HG03521 (cell line): ENCODE results near the gene RIPOR1.

Source experiments
- ATAC-seq: cut with Tn5 transposase; IDR thresholded peaks from one replicate; pipeline ENCODE4 v1.9.1; 2021; ENCODE audit warnings: mild to moderate bottlenecking, moderate library complexity; ENCODE audit not compliant: unreplicated experiment

Gene RIPOR1

DNA sequence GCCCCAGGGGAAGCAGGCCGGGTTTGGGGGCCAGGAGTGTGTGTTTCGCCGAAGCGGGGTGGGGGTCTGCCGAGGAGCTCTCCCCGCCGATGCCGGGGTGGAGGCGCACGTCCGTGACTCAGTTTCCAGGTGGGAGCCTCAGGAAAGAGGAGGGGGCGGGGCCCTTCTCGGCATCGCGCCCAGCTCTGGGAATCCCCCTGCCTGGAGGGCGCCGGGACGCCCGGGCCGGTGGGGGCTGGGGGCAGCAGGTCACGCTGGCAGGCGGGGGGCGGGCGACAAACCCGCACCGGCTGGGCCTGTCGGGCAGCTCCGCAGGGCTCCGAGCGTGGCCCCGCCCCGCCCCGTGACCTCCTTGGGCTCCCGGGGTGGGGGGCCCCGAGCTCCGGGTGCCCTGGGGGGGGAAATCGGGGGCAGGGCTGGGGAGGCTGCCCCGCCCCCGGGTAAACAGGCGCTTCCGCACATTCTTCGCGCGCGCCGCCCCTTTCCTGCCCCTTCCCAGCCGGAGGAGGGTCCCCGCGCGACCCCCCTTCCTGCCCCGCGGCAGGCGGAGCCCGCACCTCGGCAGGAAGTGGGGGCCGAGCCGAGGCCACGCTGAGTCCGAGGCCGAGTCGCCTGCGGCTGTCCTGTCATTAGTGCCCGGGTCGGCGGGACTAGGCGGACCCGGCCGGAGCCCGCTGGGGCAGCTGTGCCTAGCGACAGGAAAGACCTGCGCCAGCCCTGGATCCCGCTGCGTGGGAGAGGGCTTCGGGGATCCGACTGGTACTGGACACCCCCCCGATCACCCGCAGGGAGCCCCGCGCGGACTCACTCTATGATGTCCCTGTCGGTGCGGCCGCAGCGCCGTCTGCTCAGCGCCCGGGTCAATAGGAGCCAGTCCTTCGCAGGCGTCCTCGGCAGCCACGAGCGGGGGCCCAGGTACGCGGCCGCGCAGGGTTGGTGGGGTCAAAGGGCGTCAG, 9.3 kb downstream of the RIPOR1 start:
- no peak for ATAC-seq

DNA sequence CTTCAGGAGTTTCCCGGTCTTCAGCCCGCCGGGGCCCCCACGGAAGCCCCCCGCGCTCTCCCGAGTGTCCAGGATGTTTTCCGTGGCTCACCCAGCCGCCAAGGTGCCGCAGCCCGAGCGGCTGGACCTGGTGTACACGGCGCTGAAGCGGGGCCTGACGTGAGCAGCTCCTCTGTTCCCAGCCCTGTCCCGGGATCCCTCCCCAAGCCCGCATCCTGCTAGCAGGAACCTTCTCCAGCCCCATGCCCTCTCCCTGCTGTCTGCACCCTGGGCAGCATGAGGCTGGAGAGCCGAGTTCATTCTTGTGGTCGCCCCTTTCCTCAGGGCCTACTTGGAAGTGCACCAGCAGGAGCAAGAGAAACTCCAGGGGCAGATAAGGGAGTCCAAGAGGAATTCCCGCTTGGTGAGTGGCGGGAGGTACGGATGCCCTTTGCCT, 10.1 kb downstream of the RIPOR1 start:
- no peak for ATAC-seq

DNA sequence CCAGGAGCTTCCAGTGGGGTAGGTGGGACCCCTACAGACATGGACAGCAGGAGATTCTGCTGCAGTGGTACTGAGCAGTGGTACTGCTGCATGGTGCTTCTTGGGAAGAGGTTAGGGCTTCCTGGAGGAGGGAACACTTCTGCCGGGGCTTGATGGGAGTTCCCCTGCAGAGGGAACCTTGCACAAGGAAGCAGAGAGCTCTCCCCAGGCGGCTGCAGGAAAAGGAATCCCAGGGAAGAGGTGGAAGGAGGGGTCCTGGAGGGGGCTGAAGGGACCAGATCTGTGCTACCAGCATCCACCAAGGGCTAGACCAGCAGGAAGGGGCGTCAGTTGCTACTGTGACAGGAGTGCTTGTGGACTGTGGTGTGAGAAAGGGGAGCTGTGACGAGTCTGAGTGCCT, 10.6 kb downstream of the RIPOR1 start:
- ATAC-seq: no peak

DNA sequence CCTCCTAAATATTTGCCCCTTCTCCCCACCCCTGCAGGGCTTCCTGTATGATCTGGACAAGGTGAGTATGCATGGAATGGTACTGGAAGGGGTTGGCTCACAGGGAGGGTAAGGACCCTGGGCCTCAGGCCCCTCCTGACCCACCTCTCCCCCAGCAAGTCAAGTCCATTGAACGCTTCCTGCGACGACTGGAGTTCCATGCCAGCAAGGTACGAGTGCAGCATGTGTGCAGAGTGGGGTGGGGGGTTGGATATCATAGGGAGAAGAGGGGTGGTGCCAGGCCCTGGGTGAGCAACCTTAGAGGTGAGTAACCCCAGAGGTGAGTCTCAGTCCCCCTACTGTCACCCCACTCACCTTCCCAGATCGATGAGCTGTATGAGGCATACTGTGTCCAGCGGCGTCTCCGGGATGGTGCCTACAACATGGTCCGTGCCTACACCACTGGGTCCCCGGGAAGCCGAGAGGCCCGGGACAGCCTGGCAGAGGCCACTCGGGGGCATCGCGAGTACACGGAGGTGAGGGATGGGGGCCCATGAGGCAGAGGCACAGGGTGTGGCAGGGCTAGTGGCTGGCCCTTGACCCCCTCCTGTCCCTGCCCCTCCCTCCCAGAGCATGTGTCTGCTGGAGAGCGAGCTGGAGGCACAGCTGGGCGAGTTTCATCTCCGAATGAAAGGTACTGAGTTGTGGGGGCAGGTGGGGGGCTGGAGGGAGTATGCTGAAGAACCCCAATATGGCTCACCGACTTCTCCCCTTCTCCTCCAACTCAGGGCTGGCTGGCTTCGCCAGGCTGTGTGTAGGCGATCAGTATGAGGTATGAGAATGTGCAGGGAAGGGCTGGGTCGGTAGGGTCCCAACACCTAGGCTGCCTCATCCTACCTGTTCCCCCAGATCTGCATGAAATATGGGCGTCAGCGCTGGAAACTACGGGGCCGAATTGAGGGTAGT, 11.3 kb downstream of the RIPOR1 start:
- ATAC-seq: no peak

DNA sequence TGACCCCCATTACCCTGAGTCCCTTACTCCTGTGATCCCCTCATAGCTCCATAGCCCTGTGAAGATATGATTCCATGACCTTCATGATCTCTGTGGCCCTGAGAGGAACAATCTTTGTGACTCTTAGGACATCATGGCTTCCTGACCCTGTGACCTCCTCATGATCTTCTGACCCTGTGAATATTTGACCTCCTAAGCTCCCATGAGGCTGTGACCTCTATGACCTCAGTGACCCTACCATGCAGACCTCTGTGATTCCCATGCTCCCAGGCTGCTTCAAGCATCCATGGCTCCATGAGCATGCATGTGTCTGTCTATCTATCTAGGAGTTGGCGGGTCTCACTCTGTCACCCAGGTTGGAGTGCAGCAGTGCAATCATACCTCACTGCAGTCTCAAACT, 12.1 kb downstream of the RIPOR1 start:
- no peak for ATAC-seq

DNA sequence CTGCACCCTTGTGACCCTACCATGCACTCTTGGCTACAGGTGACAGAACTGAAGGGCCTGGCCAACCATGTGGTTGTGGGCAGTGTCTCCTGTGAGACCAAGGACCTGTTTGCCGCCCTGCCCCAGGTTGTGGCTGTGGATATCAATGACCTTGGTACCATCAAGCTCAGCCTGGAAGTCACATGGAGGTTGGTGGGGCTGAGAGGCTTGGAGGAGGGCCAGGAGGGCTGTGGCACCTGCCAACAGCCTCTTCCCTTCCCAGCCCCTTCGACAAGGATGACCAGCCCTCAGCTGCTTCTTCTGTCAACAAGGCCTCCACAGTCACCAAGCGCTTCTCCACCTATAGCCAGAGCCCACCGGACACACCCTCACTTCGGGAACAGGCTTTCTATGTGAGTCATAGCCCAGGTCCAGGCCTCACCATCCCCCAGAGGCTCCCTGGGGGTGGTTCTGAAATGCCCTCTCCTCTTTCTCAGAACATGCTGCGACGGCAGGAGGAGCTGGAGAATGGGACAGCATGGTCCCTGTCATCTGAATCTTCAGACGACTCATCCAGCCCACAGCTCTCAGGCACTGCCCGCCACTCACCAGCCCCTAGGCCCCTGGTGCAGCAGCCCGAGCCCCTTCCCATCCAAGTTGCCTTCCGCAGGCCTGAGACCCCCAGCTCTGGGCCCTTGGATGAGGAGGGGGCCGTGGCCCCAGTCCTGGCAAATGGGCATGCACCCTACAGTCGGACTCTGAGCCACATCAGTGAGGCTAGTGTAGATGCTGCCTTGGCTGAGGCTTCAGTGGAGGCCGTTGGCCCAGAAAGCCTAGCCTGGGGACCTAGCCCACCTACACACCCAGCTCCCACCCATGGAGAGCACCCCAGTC, 13.0 kb downstream of the RIPOR1 start:
- no peak for ATAC-seq

DNA sequence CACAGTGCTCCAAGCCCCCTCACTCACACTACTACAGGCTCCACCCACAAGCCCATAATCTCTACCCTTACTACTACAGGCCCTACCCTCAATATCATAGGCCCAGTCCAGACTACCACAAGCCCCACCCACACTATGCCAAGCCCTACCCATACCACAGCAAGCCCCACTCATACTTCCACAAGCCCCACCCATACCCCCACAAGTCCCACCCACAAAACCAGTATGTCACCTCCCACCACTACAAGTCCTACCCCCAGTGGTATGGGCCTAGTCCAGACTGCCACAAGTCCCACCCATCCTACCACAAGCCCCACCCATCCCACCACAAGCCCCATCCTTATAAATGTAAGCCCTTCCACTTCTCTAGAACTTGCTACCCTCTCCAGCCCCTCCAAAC, 13.8 kb downstream of the RIPOR1 start:
- peak; percentile 36 for ATAC-seq

DNA sequence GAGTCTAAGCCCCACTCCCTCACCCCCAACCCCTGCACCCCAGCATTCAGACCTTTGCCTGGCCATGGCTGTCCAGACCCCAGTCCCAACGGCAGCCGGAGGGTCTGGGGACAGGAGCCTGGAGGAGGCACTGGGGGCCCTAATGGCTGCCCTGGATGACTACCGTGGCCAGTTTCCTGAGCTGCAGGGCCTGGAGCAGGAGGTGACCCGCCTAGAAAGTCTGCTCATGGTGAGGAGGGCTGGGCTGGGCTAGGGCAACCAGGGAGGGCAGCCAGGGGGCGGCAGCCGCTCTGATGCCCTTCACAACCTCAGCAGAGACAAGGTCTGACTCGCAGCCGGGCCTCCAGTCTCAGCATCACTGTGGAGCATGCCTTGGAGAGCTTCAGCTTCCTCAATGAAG, 14.4 kb downstream of the RIPOR1 start:
- ATAC-seq: no peak

DNA sequence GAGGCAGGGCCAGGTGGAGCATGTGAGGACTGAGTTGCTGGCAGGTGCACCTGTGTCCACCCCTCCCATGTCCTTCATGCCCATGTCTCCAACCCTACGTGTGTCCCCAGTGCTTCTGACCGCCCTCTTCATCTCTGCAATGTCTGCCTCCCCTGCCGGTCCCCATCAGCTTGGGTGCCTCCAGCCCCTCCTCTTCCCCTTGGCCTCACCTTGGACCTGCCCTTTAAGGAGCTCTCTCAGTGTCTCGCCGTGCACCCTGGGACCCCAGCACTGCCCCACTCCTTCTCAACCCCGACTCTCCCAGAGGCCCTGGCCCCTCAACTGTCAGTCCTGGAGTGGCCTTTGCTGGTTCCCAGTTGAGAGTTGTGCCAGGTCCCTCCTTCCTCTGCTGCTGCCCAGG, 15.0 kb downstream of the RIPOR1 start:
- no peak for ATAC-seq

DNA sequence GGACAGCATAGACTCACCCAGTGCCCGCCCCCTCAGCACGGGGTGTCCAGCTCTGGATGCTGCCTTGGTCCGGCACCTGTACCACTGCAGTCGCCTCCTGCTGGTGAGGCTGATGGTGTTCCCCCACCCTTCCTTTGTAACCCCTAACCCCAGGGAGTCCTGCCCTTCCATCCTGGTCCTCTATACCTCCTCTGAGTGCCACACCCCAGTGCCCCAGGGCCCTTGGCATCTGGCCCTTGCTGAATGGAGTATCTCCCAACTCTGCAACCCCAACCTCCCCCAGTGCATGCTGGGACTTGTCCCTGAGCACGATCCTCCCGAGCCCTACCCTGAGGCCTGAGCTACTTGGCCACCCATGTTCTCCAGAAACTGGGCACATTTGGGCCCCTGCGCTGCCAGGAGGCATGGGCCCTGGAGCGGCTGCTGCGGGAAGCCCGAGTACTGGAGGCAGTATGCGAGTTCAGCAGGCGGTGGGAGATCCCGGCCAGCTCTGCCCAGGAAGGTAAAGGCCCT, 15.8 kb downstream of the RIPOR1 start:
- no peak for ATAC-seq

DNA sequence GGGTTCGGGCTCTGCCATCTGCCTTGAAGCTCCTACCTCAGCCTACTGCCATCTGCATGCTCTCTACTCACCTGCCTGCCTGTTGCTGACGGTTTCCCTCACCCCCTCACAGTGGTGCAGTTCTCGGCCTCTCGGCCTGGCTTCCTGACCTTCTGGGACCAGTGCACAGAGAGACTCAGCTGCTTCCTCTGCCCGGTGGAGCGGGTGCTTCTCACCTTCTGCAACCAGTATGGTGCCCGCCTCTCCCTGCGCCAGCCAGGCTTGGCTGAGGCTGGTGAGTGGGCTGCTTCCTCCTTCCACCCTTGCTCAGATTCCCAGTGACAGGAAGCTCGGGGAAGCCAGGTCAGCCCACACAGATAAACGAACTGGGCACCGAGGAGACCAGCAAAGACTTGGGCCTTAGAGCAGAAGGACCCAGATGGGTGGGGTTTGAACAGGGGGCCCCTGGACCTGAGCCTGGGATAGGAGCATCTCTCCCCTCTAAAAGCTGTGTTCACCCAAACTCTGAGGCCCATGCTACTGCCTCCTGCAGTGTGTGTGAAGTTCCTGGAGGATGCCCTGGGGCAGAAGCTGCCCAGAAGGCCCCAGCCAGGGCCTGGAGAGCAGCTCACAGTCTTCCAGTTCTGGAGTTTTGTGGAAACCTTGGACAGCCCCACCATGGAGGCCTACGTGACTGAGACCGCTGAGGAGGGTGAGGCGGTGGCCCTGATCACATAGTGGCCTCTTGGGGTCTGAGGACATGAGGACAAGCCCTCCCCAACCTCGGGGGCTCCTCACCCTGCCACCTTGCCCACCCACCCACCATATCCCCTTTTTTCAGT, 16.4 kb downstream of the RIPOR1 start:
- ATAC-seq: no peak

DNA sequence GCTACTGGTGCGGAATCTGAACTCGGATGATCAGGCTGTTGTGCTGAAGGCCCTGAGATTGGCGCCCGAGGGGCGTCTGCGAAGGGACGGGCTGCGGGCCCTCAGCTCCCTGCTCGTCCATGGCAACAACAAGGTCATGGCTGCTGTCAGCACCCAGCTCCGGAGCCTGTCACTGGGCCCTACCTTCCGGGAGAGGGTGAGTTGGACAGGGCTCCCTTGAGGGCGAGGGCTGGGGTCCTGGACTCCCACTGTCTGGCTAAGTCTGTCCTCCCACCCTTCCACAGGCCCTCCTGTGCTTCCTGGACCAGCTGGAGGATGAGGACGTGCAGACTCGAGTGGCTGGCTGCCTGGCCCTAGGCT, 17.0 kb downstream of the RIPOR1 start:
- ATAC-seq: no peak

DNA sequence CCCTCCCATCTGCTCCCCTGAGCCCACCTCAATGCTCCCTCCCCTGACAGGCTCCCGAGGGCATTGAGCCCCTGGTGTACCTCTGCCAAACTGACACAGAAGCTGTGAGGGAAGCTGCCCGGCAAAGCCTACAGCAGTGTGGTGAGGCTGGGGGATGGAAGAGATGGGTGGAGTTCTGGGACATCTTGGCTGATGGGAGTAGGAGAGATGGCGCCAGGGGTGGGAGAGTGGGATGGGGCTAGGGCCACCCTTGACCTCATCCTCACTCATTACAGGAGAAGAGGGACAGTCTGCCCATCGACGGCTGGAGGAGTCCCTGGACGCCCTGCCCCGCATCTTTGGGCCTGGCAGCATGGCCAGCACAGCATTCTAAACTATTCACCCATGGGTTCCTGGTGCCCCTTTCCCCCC, 17.5 kb downstream of the RIPOR1 start:
- no peak for ATAC-seq

DNA sequence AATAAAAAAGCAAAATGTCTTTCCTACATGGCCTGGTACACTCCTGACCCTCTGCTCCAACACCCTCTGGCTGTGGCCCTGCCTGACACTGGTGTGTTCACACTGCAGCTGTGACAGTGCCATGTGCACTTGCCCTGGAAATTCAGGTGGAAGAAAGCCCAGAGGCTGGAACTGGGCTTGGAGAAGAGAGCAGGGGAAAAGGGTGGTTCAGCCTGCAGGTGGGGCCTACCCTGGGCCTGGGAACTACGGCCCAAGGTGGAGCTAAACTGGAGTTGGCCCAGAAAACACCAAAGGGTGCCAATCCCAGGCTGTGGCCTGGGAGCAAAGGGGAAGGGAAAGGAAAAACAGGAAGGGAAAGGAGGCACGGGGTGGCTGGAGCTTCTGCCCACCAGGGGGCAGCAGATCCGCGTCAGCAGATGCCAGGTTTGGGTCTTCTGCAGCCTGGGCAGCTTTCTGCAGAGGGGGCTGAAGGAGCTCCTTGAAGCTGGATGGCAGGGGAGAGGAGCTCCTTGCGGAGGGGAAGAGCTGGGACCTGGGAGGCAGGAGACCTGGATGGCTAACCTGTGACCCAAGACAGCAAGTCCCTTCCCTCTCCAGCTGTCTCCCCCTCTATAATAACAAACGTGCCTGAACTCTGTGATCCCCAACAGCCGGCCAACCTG, 18.3 kb downstream of the RIPOR1 start:
- no peak for ATAC-seq

DNA sequence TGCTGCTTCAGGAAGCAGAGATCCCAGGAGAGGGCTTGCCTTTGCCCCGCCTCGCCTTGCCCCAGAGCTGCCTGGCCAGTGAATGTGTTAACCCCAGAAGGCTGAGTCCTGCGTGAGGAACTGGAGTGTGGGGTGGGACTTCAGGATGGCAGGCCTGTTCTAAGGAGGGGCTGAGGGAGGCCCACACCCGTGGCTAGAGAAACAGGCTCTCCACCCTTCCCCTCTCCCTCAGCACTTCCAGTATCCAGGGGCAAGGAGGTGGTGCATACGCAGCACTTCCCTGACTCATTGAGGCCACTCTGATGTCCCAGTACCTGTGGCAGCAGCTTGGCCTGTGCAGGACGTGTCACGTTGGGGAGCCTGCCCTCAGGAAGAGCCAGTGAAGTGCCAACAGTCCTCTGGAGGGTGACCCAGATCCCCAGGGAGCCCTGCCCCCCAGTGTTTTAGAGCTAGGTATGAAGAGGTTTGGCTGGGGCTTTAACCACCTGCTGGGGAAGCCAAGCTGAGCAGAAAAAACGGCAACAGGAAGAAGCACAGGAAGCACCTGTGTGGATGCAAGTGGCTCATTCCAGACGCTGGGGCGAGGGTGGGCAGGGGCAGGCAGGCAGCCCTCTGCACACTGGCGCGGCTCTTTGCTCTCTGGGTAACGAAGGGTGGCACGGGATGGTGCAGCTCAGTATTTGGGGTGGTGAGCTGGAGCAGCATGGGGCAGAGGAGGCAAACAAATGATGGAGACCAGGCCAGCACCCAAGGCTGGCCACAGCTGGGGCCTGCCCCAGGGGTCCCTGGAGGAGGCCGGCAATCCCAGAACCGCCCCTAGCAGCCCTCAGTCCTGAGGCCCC, 19.0 kb downstream of the RIPOR1 start:
- no peak for ATAC-seq

DNA sequence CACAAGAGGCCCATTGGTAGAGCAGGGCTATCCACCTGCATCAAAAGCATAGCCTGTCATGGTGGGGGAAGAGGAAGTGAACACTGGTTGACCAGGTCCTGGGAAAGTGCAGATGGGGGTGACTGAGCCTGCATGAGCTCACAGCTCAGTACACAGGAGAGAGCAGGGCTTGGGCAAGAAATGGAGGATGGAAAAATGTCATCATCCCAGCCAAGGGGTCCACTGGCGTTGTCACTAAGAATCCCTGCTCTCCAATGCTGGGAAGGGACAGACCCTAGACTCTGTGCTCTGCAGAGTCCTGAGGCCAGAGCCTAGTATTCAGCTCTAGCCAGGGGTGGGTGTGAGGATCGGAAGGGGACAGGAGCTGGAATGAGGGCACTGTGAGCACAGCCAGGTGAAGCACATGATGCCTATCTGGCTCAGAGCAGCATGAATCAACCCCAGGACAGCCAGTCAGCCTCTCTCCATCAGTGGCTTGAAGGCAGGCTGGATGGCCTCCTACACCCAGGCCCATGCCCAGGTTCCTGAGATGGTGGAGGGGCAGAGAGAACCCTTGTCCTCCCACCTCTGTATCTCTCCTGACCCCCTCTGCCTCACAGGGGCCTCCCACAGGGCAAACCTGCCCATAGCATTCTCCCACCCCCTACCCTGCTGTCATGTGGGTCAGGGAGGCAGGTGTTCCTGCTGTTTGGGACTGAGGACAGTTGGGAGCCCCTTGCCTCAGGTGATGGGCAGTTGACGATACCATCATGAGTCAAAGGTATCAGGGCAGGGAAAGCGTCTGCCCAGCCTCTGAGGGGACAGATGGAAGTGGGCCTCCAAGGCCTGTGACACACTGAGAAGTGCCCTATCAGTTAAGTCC, 19.9 kb downstream of the RIPOR1 start:
- no peak for ATAC-seq

DNA sequence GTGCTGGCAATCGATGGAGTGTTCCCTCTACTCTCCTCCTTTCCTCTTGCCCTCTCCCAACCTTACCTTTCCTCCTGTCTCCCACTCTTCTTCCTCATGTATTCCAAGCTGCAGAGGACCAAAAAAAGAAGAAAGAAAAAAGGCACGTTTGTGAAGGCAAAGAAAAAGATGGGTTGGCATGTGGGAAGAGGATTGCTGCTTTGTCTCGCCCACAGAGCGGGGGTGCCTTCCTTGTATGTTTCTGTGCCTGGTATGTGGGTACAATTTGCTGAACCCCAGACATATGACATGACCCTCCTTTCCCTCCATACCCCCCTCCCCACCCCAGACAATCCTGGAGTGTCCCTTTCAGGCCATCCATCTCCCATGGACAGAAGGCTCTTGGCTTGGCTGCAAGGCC, 20.6 kb downstream of the RIPOR1 start:
- ATAC-seq: no peak
